ENCODE data around the gene BPIFA2. TPM values are rescaled to one million over a fixed set of nuclear protein-coding genes. Genes with fewer than 3 reads are reported as not detected.

Gene BPIFA2
- total and polyA plus RNA-seq, 2 of the 4 experiments (the other 2 are of a cell fraction), result not detected

- H3K23ac ChIP-seq (ENCODE audit: low read depth, low read length), result no peak overlapping the region
- no peak overlapping the region for H3K14ac ChIP-seq (replicated peaks; ENCODE audit: low read depth, low read length)
- H3K4me2 ChIP-seq (ENCODE audit: low read depth, low read length), result no peak overlapping the region
- no peak overlapping the region for H4K8ac ChIP-seq (ENCODE audit: low read depth in 2 of 2, low read length in 2 of 2)
- H2AK9ac ChIP-seq (replicated peaks; ENCODE audit: low read depth, low read length, poor library complexity), result no peak overlapping the region
- no peaks in the 10 kb centered on the region for H3K79me1 ChIP-seq (ENCODE audit: low read depth in 1 of 2, low read length in 2 of 2)
- BruUV-seq (replicated peaks), result no TSS peak
- H2BK5ac ChIP-seq (ENCODE audit: low read depth, low read length, poor library complexity, severe bottlenecking), result no peak overlapping the region
- no peak overlapping the region for H3K56ac ChIP-seq (ENCODE audit: extremely low read depth, insufficient read depth, low read length)
- H3K36me3 ChIP-seq (ENCODE audit: control insufficient read depth, insufficient read depth, low read length), result no peaks in the 10 kb centered on the region
- ChIA-PET POLR2A (ENCODE audit: unreplicated experiment) (no interaction called here), CTCF (no interaction called here)
- peak overlapping the region; percentile 14 for H2AFZ ChIP-seq (replicated peaks; ENCODE audit: low read length, poor library complexity)
- no peak overlapping the region for H2BK120ac ChIP-seq (ENCODE audit: low read depth, low read length)
- no peak overlapping the region for H3K27ac ChIP-seq (ENCODE audit: insufficient read depth, low read length)
- no peak for ATAC-seq (ENCODE audit: low read depth)
- H3K18ac ChIP-seq (ENCODE audit: low read depth, low read length), result no peak overlapping the region
- H3K27me3 ChIP-seq (ENCODE audit: control insufficient read depth, insufficient read depth, low read length), result no peaks in the 10 kb centered on the region; the same call in 1 of the 2 replicates
- no peak overlapping the region for H2BK20ac ChIP-seq (ENCODE audit: low read depth, low read length)
- dilution Hi-C loops (cut with HindIII; ENCODE audit: low sequenced_read_pairs, unreplicated experiment) (no loop called here), in situ Hi-C loops (cut with MboI; ENCODE audit: low sequenced_read_pairs) (no loop called here), intact Hi-C loops (cut with micrococcal nuclease) (no loop called here)
- no peak overlapping the region for H3K4ac ChIP-seq (ENCODE audit: low read depth, low read length)
- H3K9me3 ChIP-seq (ENCODE audit: control insufficient read depth, insufficient read depth, low read length), result no peaks in the 10 kb centered on the region
- H4K20me1 ChIP-seq (ENCODE audit: insufficient read depth, low read length), result no peaks in the 10 kb centered on the region
- no peaks in the 10 kb centered on the region for H3K4me1 ChIP-seq (ENCODE audit: control insufficient read depth, insufficient read depth, low read length)
- no peaks in the 10 kb centered on the region for H3K9me1 ChIP-seq (ENCODE audit: insufficient read depth, low read length)
- H4K91ac ChIP-seq (ENCODE audit: insufficient read depth, low read depth, low read length), result no peak overlapping the region
- DNase-seq, result no peak
- WGBS, 2 experiments (ENCODE audit: extremely low coverage in 2 of 2, insufficient read length in 1 of 2), result no CpG with 5 or more reads among the region's 5 CpGs
- H2AK5ac ChIP-seq (ENCODE audit: low read depth, low read length), result no peak overlapping the region
- H2BK15ac ChIP-seq (ENCODE audit: low read depth, low read length), result no peak overlapping the region
- no peak overlapping the region for H3K4me3 ChIP-seq (ENCODE audit: insufficient read depth, low read depth, low read length)
- no peak overlapping the region for H3K9ac ChIP-seq (ENCODE audit: low read depth, low read length)
- TF ChIP-seq MXI1 (IDR thresholded peaks at IDR 0.05; ENCODE audit: borderline replicate concordance, low read depth, low read length) (no peak), CTCF (conservative IDR thresholded peaks at IDR 0.05; ENCODE audit: low read depth, low read length) (no peak), SMC3 (IDR thresholded peaks at IDR 0.05; ENCODE audit: low read depth, low read length) (no peak), BHLHE40 (IDR thresholded peaks at IDR 0.05; ENCODE audit: low read depth, low read length) (no peak), NFE2L2 (IDR thresholded peaks at IDR 0.05; ENCODE audit: low read depth, low read length) (no peak), RAD21 (IDR thresholded peaks at IDR 0.05; ENCODE audit: low read length) (no peak), CEBPB (IDR thresholded peaks at IDR 0.05; ENCODE audit: low read depth, low read length) (no peak), MAZ (IDR thresholded peaks at IDR 0.05; ENCODE audit: borderline replicate concordance, low read depth, low read length) (no peak), FOS (IDR thresholded peaks at IDR 0.05; ENCODE audit: low read depth, low read length) (no peak), MAFK (IDR thresholded peaks at IDR 0.05; ENCODE audit: low read depth, low read length) (no peak)
- H4K5ac ChIP-seq (ENCODE audit: low read depth, low read length), result no peak overlapping the region
Measured at GRCh38 chr20:33131949-33132473, 35.9 kb upstream of the BPIFA2 start.

All from IMR-90 (cell line).